ENCODE measurements around the gene CACNA2D1. TPM values are rescaled to one million over a fixed set of nuclear protein-coding genes. Genes with fewer than 3 reads are reported as not detected.
"Not testable (repeated sequence)": the region's sequence is repeated elsewhere in the genome, so short reads cannot be mapped to it uniquely, and the experiment has no call there.

Gene CACNA2D1
- total RNA-seq, 1 donor from 2014 or later: not detected

DNA sequence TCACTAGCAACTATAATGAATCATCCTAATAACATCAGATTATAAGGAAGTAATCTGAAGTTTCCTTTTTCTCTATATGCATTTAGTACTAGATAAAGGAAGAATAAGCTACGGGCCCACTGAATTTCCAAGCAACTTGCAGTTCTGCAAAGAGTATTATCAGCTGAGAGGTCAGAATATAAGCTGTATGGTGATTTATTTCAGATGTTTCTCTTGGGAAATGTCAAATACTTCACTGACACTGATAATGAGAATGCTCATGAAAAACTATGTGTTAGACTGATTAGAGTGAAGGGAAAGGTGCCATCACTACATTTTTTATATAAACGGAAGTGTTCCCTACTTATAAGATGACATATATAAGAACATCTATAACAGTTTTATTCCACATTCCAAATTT lies 422.5 kb downstream of the CACNA2D1 start:
- Mint-ChIP-seq H3K27me3 (peaks cover 1% of the 10 kb centered on the region), H3K4me1 (no peaks in the 10 kb centered on the region), H3K27ac (no peak overlapping the region), H3K36me3 (ENCODE audit: low read depth) (no peaks in the 10 kb centered on the region), H3K4me3 (no peak overlapping the region), H3K9me3 (no peaks in the 10 kb centered on the region)
- no peak for DNase-seq
- intact Hi-C loops (cut with micrococcal nuclease): no loop called here

DNA sequence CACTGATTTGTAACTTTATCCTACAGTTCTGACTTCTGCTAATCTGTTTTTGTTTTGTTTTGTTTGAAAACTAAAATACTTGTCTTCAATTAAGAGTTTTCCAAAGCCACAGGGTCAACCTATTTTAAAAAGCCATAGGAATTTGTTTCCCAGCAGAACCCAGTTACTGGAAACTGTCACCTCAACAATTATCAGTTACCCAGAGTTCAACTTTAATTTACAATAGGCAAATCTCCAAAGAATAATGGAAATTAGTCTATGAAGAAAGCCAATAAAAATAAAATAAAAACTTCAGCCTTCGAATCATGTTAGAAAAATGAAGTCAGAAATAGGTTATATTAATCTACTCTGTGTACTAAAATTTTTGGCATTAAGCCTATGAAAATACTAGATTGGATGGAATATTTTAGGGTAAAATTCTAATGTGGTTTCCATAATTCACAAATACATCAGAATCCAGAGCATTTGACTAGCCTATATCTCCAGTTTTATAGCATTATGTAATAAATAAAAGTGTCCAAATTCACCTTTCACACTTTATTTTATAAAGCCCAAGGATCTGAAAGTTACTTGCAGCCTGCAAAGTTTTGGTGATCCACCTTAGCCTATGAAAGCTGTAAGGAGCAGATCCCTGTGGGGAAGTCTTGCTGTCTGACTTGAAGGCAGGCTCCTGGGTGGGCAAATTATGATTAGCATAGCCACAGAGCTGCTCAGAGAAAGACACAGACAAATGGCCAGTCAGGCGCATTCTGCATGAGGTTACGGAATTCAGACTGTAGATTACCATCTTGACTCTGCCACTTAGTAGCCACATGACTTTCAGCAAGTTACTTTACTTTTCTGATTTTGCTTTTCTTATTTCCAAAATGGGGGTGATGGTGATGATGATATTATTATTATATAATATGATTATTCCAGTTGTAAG lies 423.8 kb downstream of the CACNA2D1 start:
- Mint-ChIP-seq H3K27me3 (peaks cover 1% of the 10 kb centered on the region), H3K4me1 (no peaks in the 10 kb centered on the region), H3K9me3 (no peaks in the 10 kb centered on the region), H3K27ac (no peak overlapping the region), H3K4me3 (no peak overlapping the region), H3K36me3 (ENCODE audit: low read depth) (no peaks in the 10 kb centered on the region)
- DNase-seq: no peak
- intact Hi-C loops (cut with micrococcal nuclease): no loop called here

DNA sequence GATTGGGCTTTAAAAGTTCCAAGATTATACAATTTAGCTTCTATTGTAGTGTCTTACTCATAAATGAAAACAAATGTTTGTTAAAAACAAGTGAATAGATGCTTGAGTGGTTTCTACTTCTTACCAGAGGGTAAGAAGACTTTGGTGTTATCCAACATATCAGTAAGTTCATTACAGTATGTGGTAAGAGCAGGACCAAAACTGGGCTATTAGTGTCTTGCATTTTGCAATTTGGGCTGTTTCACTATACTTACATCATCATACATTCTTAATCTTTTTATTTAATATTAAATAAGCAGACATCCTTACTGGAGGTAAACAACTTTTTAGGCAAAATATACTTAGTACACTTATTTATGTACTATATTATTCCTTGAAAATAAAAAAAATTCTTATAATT lies 425.4 kb downstream of the CACNA2D1 start:
- no peak for DNase-seq
- Mint-ChIP-seq H3K27me3 (no peaks in the 10 kb centered on the region), H3K27ac (no peak overlapping the region), H3K9me3 (no peaks in the 10 kb centered on the region), H3K4me3 (no peak overlapping the region), H3K36me3 (ENCODE audit: low read depth) (no peaks in the 10 kb centered on the region), H3K4me1 (no peaks in the 10 kb centered on the region)
- intact Hi-C loops (cut with micrococcal nuclease): no loop called here

DNA sequence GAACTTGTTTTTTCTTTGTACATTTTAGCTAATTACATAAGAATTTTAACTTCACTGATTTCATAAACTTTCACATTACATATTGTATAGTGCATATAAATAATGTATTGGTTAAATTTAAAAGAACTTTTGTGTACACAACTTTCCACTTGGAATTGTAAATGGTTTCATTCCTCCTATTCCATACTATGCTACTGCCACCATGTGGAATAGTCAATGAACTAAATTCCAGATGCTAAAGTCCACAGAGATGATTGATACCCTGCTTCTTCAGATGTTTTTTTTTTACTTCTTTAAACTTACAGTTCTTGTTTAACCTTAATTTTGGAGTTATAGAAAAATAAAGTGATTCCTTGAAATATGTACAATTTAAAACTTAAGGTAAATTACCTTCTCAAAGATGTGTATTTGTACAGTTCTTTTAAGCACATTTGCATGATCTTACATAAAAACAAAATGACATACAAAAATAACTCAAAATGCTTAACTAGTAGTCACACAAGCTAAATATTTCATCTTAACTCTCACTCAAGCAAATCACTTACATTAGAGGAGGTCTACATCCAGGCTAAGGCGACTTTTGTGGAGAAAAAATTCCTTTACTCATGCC lies 426.1 kb downstream of the CACNA2D1 start:
- Mint-ChIP-seq H3K9me3 (no peaks in the 10 kb centered on the region), H3K27ac (no peak overlapping the region), H3K4me1 (no peaks in the 10 kb centered on the region), H3K27me3 (no peaks in the 10 kb centered on the region), H3K36me3 (ENCODE audit: low read depth) (no peaks in the 10 kb centered on the region), H3K4me3 (no peak overlapping the region)
- intact Hi-C loops (cut with micrococcal nuclease): no loop called here
- DNase-seq: no peak

DNA sequence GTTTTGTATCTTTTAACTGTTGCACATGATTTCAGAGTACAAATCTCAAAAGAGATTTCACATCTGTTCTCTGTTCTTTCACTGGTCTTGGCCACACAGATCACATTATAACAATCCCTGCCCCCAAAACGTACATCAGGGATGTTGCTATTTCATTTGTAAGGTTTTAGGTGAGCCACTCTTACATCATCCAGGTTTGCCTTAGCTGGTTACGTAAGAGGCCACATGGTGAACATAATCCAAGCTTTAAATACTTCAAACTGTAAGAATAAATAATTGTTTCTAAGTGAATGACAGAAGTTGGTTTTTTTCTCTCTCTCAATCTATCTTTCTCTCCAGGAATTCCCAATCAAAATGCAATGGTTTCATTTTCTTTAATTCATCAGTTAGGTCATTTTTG lies 427.8 kb downstream of the CACNA2D1 start:
- intact Hi-C loops (cut with micrococcal nuclease): no loop called here
- H3K27ac Mint-ChIP-seq: no peak overlapping the region

DNA sequence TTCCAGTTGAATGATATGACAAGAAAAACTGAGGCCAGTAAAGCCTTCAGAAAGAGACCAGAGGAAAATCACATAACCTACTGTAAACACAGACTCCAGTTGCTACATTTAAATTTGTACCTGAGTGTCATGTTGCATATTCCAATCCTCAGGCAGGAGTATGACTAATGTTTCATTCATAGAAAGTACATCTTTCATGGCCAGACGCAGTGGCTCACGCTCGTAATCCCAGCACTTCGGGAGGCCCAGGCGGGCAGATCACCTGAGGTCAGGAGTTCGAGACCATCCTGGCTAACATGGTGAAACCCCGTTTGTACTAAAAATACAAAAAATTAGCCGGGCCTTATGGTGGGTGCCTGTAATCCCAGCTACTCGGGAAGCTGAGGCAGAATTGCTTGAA lies 429.0 kb downstream of the CACNA2D1 start:
- H3K36me3 Mint-ChIP-seq (ENCODE audit: low read depth); H3K27ac Mint-ChIP-seq; H3K27me3 Mint-ChIP-seq; H3K9me3 Mint-ChIP-seq; DNase-seq; H3K4me3 Mint-ChIP-seq; H3K4me1 Mint-ChIP-seq; intact Hi-C loops (cut with micrococcal nuclease): not testable (repeated sequence)

More for the DNA sequence above, 427.8 kb downstream of the CACNA2D1 start:
- Mint-ChIP-seq H3K27me3 (no peaks in the 10 kb centered on the region), H3K4me1 (no peaks in the 10 kb centered on the region), H3K4me3 (no peak overlapping the region), H3K36me3 (ENCODE audit: low read depth) (no peaks in the 10 kb centered on the region), H3K9me3 (no peaks in the 10 kb centered on the region)
- no peak for DNase-seq

DNA sequence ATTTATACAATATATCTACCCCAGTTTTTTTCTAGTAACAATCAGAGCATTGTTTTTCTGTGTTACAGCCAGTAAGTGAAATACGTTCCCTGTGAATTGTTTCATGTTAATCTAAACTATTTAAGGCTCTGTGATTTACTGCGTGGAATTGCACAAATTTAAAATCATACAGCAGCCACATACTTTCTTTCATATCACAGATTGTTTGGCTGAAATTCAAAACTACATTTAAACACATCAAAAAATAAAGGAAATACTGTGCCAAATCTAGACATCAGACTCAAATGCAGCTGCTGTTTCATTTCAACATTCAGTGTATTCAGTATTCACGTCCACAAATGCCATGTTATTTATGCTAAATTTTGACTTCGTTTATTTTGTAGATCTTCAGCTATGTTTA lies 431.1 kb downstream of the CACNA2D1 start:
- H3K9me3 Mint-ChIP-seq: no peaks in the 10 kb centered on the region
- no peaks in the 10 kb centered on the region for H3K4me1 Mint-ChIP-seq
- H3K36me3 Mint-ChIP-seq (ENCODE audit: low read depth): no peaks in the 10 kb centered on the region
- intact Hi-C loops (cut with micrococcal nuclease): no loop called here
- no peak overlapping the region for H3K4me3 Mint-ChIP-seq
- no peak overlapping the region for H3K27ac Mint-ChIP-seq
- DNase-seq: no peak
- H3K27me3 Mint-ChIP-seq: no peaks in the 10 kb centered on the region

DNA sequence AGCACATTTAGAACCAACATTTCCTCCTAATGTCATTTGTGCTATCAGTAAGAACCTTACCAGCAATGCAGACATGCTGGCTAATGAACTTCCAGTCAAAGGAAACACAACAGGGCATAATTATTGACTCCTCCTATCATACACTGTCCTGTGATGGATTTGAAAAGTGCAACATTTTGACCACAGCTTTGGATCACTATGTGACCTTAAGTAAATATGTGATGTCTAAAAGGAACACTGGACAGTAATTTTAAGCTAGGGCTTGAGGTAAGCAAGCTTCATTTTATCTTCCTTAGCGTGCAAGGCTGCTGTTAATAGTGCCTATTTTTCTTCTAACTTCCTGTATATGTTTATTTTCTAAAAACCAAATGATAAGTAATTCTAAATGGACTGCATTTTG lies 433.2 kb downstream of the CACNA2D1 start:
- Mint-ChIP-seq H3K36me3 (ENCODE audit: low read depth) (no peaks in the 10 kb centered on the region), H3K9me3 (no peaks in the 10 kb centered on the region), H3K27me3 (no peaks in the 10 kb centered on the region), H3K27ac (no peak overlapping the region), H3K4me3 (no peak overlapping the region), H3K4me1 (no peaks in the 10 kb centered on the region)
- intact Hi-C loops (cut with micrococcal nuclease): no loop called here
- DNase-seq: no peak

DNA sequence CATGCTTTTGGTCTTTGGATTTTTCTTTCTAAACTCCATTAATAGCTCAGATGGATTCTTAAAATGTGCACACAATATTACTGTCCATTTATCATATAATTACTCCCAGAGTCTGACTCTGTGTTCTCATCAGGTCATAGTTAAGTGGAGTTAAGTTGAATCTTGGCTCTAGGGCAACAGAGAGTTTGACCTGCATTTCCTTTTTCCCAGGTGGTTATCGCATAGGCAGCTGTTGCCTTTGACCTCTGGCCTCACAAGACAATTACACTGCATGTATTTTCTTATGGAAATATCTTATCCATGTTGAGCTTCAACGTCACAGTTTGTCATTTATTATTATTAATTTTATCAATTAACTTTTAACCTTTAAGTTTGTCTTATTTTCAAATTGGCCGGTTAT lies 436.3 kb downstream of the CACNA2D1 start:
- H3K27me3 Mint-ChIP-seq: no peaks in the 10 kb centered on the region
- no peak for DNase-seq
- intact Hi-C loops (cut with micrococcal nuclease): no loop called here

DNA sequence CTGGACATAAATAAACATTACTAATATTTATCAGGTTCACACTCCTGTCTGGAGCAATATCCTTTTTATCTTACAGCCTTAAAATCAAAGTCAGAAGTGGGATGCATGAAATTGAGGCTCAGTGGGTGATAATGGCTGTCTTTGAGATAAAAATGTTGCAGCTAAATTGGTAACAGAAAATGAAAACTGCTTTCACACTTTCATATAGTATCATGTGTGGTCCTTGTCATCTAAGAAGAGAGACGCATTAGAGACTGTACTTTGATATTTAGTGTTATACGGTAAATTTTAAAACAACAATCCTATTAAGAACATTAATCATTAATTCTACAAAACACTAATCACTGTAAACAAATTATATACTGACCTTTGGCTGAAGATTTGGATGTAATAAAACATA lies 438.5 kb downstream of the CACNA2D1 start:
- Mint-ChIP-seq H3K4me1 (no peaks in the 10 kb centered on the region), H3K27me3 (no peaks in the 10 kb centered on the region), H3K4me3 (no peak overlapping the region), H3K27ac (no peak overlapping the region), H3K9me3 (no peaks in the 10 kb centered on the region), H3K36me3 (ENCODE audit: low read depth) (no peaks in the 10 kb centered on the region)
- intact Hi-C loops (cut with micrococcal nuclease): no loop called here
- DNase-seq: no peak

More for the DNA sequence above, 436.3 kb downstream of the CACNA2D1 start:
- Mint-ChIP-seq H3K4me3 (no peak overlapping the region), H3K9me3 (no peaks in the 10 kb centered on the region), H3K36me3 (ENCODE audit: low read depth) (no peaks in the 10 kb centered on the region), H3K27ac (no peak overlapping the region), H3K4me1 (no peaks in the 10 kb centered on the region)

DNA sequence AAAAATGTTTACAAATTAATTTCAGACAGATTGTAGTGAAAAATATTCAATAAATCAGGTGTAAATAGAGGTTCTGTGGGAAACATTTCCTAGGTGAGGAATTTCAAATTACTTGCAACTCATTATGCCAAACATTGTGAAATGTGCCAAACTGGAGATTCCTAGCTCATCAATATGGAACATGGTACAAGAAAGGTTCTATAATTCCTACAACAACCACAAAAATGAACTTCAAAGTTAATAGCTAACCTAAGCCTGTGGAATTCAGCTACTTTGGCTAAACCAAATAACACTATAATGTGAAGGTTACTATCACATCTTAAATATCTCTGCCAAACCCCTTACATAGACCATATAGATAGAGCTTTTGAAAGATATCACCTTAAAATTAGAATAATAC lies 450.4 kb downstream of the CACNA2D1 start:
- H3K9me3 Mint-ChIP-seq: no peaks in the 10 kb centered on the region
- H3K27ac Mint-ChIP-seq: no peak overlapping the region
- H3K4me1 Mint-ChIP-seq: no peaks in the 10 kb centered on the region
- DNase-seq: no peak
- H3K4me3 Mint-ChIP-seq: no peak overlapping the region
- H3K36me3 Mint-ChIP-seq (ENCODE audit: low read depth): no peaks in the 10 kb centered on the region
- intact Hi-C loops (cut with micrococcal nuclease): no loop called here
- H3K27me3 Mint-ChIP-seq: no peaks in the 10 kb centered on the region

DNA sequence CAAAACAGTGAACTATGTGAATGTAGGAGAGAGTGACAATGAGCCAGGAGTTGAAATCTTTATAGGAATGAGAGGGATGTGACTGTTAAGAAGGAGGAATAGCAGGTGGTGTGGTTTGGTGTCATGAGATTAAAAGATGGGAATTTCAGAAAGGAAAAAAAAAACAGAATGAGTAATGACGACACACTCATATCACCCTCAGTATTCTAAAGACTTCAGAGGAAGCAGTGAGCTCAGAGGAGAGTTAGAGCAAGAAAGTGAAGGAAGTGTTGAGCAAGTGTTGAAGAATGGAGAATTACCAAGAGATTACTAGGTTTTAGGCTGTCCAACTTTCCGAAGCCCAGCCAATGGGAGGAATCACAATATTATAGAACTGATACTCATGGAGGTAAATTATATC lies 453.2 kb downstream of the CACNA2D1 start:
- no peaks in the 10 kb centered on the region for H3K9me3 Mint-ChIP-seq
- no peak for DNase-seq
- no peak overlapping the region for H3K4me3 Mint-ChIP-seq
- H3K36me3 Mint-ChIP-seq (ENCODE audit: low read depth): no peaks in the 10 kb centered on the region
- no peaks in the 10 kb centered on the region for H3K27me3 Mint-ChIP-seq
- no peak overlapping the region for H3K27ac Mint-ChIP-seq
- intact Hi-C loops (cut with micrococcal nuclease): no loop called here
- no peaks in the 10 kb centered on the region for H3K4me1 Mint-ChIP-seq

DNA sequence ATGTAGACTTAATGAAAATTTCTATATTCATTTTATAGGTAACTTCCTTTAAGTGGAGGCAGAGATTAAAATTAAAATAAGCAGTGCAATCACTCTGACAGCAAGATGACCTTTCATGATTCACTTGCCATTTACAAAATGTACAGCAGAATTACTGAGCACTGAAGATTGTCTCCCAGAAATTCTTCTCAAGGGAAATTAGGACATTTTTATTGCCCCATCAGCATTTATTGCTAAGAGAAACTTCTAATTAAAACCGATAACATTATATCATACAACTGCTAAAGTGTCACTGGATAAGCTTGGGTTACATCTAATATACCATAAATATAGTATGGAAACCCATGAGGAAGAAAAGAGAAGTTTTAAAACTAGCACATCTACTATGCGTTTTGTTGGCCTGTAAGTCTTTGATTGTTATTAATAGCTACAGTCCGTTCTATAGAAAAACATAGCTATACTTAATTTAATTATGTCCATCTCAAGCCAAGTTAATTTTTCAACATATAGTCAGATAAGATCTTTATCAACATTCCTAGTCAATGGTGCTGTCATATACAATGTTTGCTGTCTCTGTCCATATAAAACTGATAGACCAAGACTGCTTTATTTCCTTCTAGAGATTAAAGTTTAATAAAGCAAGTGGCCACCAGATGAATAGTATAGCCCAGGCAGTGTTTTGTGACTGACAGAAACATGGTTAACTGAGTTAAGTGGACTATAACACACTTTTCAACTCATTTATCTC lies 456.7 kb downstream of the CACNA2D1 start:
- H3K27me3 Mint-ChIP-seq: no peaks in the 10 kb centered on the region
- H3K4me1 Mint-ChIP-seq: no peaks in the 10 kb centered on the region
- H3K27ac Mint-ChIP-seq: no peak overlapping the region
- no peak overlapping the region for H3K4me3 Mint-ChIP-seq
- intact Hi-C loops (cut with micrococcal nuclease): no loop called here
- H3K36me3 Mint-ChIP-seq (ENCODE audit: low read depth): no peaks in the 10 kb centered on the region
- DNase-seq: no peak
- H3K9me3 Mint-ChIP-seq: no peaks in the 10 kb centered on the region

DNA sequence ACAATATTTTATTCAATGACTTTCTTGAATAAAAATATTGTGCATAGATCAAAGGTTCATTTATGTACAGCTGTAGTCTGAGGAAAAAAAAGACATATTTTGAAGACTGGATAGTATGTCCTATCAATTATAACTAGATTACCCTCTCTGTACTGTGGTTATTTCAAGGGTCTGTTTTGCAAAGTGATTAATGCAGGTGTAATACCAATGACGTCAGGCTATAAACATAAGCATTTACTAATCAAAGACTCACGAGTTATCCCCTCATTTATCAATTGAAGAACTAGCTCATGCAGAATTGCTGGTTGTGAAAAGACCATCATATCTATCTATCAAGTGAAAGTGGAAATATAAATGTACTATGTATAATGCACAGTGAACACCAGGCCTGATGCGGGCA lies 460.2 kb downstream of the CACNA2D1 start:
- Mint-ChIP-seq H3K27ac (no peak overlapping the region), H3K27me3 (no peaks in the 10 kb centered on the region), H3K4me1 (no peaks in the 10 kb centered on the region), H3K9me3 (no peaks in the 10 kb centered on the region), H3K4me3 (no peak overlapping the region), H3K36me3 (ENCODE audit: low read depth) (no peaks in the 10 kb centered on the region)
- intact Hi-C loops (cut with micrococcal nuclease): no loop called here
- no peak for DNase-seq
